Measurements from ENCODE around the gene AFG1L.
"Not testable (repeated sequence)": the region's sequence is repeated elsewhere in the genome, so short reads cannot be mapped to it uniquely, and the experiment has no call there.

Gene AFG1L

GRCh38 chr6:108363889-108364313 is 69.0 kb downstream of the AFG1L start:
- Histone ChIP-seq H3K4me1 (ENCODE audit: control insufficient read depth, insufficient read depth, low read length) (no peaks in the 10 kb centered on the region), H3K36me3 (ENCODE audit: control insufficient read depth, insufficient read depth, low read length) (no peaks in the 10 kb centered on the region), H3K27me3 (ENCODE audit: control insufficient read depth, insufficient read depth, low read length, poor library complexity, severe bottlenecking) (no peaks in the 10 kb centered on the region), H3K27ac (ENCODE audit: insufficient read depth, low read depth, low read length, poor library complexity, severe bottlenecking) (no peak overlapping the region), H3K4me3 (ENCODE audit: insufficient read depth, low read depth, low read length) (no peak overlapping the region), H3K9me3 (ENCODE audit: control insufficient read depth, low read length) (no peaks in the 10 kb centered on the region)
- 68 to 78% methylated on average over 6 of the region's 6 CpGs for WGBS, 2 experiments

- H3K9me3 ChIP-seq (ENCODE audit: control insufficient read depth, low read length): no peaks in the 10 kb centered on the region
- H3K4me1 ChIP-seq (ENCODE audit: control insufficient read depth, insufficient read depth, low read length): no peaks in the 10 kb centered on the region
- H3K27ac ChIP-seq (ENCODE audit: insufficient read depth, low read depth, low read length, poor library complexity, severe bottlenecking): no peak overlapping the region
- 85 to 87% methylated on average over 2 to 3 of the region's 3 CpGs for WGBS, 2 experiments
- H3K36me3 ChIP-seq (ENCODE audit: control insufficient read depth, insufficient read depth, low read length): no peaks in the 10 kb centered on the region
- no peak overlapping the region for H3K4me3 ChIP-seq (ENCODE audit: insufficient read depth, low read depth, low read length)
- no peaks in the 10 kb centered on the region for H3K27me3 ChIP-seq (ENCODE audit: control insufficient read depth, insufficient read depth, low read length, poor library complexity, severe bottlenecking)
Observed at GRCh38 chr6:108364470-108364869, 69.6 kb downstream of the AFG1L start.

GRCh38 chr6:108365478-108365877 is 70.6 kb downstream of the AFG1L start:
- Histone ChIP-seq H3K27me3 (ENCODE audit: control insufficient read depth, insufficient read depth, low read length, poor library complexity, severe bottlenecking) (no peaks in the 10 kb centered on the region), H3K4me3 (ENCODE audit: insufficient read depth, low read depth, low read length) (no peak overlapping the region), H3K36me3 (ENCODE audit: control insufficient read depth, insufficient read depth, low read length) (no peaks in the 10 kb centered on the region), H3K27ac (ENCODE audit: insufficient read depth, low read depth, low read length, poor library complexity, severe bottlenecking) (no peak overlapping the region), H3K9me3 (ENCODE audit: control insufficient read depth, low read length) (no peaks in the 10 kb centered on the region), H3K4me1 (ENCODE audit: control insufficient read depth, insufficient read depth, low read length) (no peaks in the 10 kb centered on the region)

DNA sequence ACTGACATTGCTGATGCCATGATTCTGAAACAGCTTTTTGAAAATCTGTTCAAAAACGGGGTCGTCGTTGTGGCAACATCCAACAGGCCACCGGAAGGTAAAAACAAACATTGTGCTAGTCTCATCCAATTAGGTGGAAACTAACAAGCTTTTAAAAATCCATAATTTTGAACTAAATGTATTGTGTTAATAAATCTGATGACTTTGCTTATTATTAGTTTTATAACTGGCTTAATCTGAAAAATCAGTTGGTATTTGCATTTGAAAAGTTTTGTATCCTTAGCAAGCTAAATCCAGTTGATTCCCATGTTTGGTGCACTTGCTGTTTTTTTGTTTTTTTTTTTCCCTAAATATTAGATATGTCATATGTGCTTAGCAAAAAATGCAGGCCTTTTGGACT is 71.4 kb downstream of the AFG1L start:
- H3K9me3 ChIP-seq (ENCODE audit: control insufficient read depth, low read length): no peaks in the 10 kb centered on the region
- WGBS, 2 experiments: 94 to 100% methylated on average over 4 of the region's 4 CpGs
- no peak overlapping the region for H3K4me3 ChIP-seq (ENCODE audit: insufficient read depth, low read depth, low read length)
- no peaks in the 10 kb centered on the region for H3K4me1 ChIP-seq (ENCODE audit: control insufficient read depth, insufficient read depth, low read length)
- H3K36me3 ChIP-seq (ENCODE audit: control insufficient read depth, insufficient read depth, low read length): no peaks in the 10 kb centered on the region
- H3K27me3 ChIP-seq (ENCODE audit: control insufficient read depth, insufficient read depth, low read length, poor library complexity, severe bottlenecking): no peaks in the 10 kb centered on the region
- no peak overlapping the region for H3K27ac ChIP-seq (ENCODE audit: insufficient read depth, low read depth, low read length, poor library complexity, severe bottlenecking)

GRCh38 chr6:108368431-108369030 is 73.7 kb downstream of the AFG1L start:
- H3K27ac ChIP-seq (ENCODE audit: insufficient read depth, low read depth, low read length, poor library complexity, severe bottlenecking): no peak overlapping the region
- no peaks in the 10 kb centered on the region for H3K9me3 ChIP-seq (ENCODE audit: control insufficient read depth, low read length)
- WGBS, 2 experiments: 71 to 85% methylated on average over 3 of the region's 3 CpGs
- H3K27me3 ChIP-seq (ENCODE audit: control insufficient read depth, insufficient read depth, low read length, poor library complexity, severe bottlenecking): no peaks in the 10 kb centered on the region
- H3K4me3 ChIP-seq (ENCODE audit: insufficient read depth, low read depth, low read length): no peak overlapping the region
- H3K36me3 ChIP-seq (ENCODE audit: control insufficient read depth, insufficient read depth, low read length): no peaks in the 10 kb centered on the region
- no peaks in the 10 kb centered on the region for H3K4me1 ChIP-seq (ENCODE audit: control insufficient read depth, insufficient read depth, low read length)

DNA sequence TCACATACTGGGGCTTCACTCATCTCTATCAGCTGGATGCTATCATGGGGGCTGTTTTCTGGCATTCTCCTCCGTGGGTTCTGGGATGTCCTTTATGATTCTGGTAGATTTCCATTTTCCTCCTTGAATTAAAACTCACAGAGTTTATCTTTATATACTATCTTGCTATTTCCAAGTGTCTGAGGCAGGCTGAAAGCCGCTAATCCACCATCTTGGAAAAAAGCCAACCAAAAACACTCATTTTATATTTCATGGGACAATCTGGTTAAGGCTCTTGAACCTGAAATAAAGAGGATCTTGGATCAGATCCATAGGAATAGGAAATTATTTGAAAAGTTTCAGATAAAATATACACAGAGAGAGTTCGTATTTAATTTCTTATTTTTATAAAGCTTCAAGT is 86.0 kb downstream of the AFG1L start:
- H3K36me3 ChIP-seq (ENCODE audit: control insufficient read depth, insufficient read depth, low read length): no peaks in the 10 kb centered on the region
- no peaks in the 10 kb centered on the region for H3K27me3 ChIP-seq (ENCODE audit: control insufficient read depth, insufficient read depth, low read length, poor library complexity, severe bottlenecking)
- 86 to 92% methylated on average over 2 of the region's 3 CpGs for WGBS, 2 experiments
- H3K4me1 ChIP-seq (ENCODE audit: control insufficient read depth, insufficient read depth, low read length): no peaks in the 10 kb centered on the region
- H3K9me3 ChIP-seq (ENCODE audit: control insufficient read depth, low read length): no peaks in the 10 kb centered on the region
- no peak overlapping the region for H3K27ac ChIP-seq (ENCODE audit: insufficient read depth, low read depth, low read length, poor library complexity, severe bottlenecking)
- H3K4me3 ChIP-seq (ENCODE audit: insufficient read depth, low read depth, low read length): no peak overlapping the region

GRCh38 chr6:108383981-108384380 is 89.1 kb downstream of the AFG1L start:
- H3K36me3 ChIP-seq (ENCODE audit: control insufficient read depth, insufficient read depth, low read length): no peaks in the 10 kb centered on the region
- H3K4me1 ChIP-seq (ENCODE audit: control insufficient read depth, insufficient read depth, low read length): no peaks in the 10 kb centered on the region
- H3K4me3 ChIP-seq (ENCODE audit: insufficient read depth, low read depth, low read length): no peak overlapping the region
- H3K27me3 ChIP-seq (ENCODE audit: control insufficient read depth, insufficient read depth, low read length, poor library complexity, severe bottlenecking): no peaks in the 10 kb centered on the region
- 85 to 86% methylated on average over 1 of the region's 1 CpG for WGBS, 2 experiments
- no peak overlapping the region for H3K27ac ChIP-seq (ENCODE audit: insufficient read depth, low read depth, low read length, poor library complexity, severe bottlenecking)
- no peaks in the 10 kb centered on the region for H3K9me3 ChIP-seq (ENCODE audit: control insufficient read depth, low read length)

DNA sequence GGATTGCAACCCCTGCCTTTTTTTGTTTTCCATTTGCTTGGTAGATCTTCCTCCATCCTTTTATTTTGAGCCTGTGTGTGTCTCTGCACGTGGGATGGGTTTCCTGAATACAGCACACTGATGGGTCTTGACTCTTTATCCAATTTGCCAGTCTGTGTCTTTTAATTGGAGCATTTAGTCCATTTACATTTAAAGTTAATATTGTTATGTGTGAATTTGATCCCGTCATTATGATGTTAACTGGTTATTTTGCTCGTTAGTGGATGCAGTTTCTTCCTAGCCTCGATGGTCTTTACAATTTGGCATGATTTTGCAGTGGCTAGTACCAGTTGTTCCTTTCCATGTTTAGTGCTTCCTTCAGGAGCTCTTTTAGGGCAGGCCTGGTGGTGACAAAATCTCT is 94.3 kb downstream of the AFG1L start:
- not testable (repeated sequence) for H3K36me3 ChIP-seq (ENCODE audit: control insufficient read depth, insufficient read depth, low read length); H3K4me3 ChIP-seq (ENCODE audit: insufficient read depth, low read depth, low read length); H3K4me1 ChIP-seq (ENCODE audit: control insufficient read depth, insufficient read depth, low read length); H3K9me3 ChIP-seq (ENCODE audit: control insufficient read depth, low read length); H3K27me3 ChIP-seq (ENCODE audit: control insufficient read depth, insufficient read depth, low read length, poor library complexity, severe bottlenecking); H3K27ac ChIP-seq (ENCODE audit: insufficient read depth, low read depth, low read length, poor library complexity, severe bottlenecking)
- 87 to 89% methylated on average over 3 of the region's 4 CpGs for WGBS, 2 experiments

GRCh38 chr6:108395297-108395696 is 100.4 kb downstream of the AFG1L start:
- Histone ChIP-seq H3K4me3 (ENCODE audit: insufficient read depth, low read depth, low read length) (no peak overlapping the region), H3K9me3 (ENCODE audit: control insufficient read depth, low read length) (no peaks in the 10 kb centered on the region), H3K4me1 (ENCODE audit: control insufficient read depth, insufficient read depth, low read length) (no peaks in the 10 kb centered on the region), H3K27me3 (ENCODE audit: control insufficient read depth, insufficient read depth, low read length, poor library complexity, severe bottlenecking) (no peaks in the 10 kb centered on the region), H3K27ac (ENCODE audit: insufficient read depth, low read depth, low read length, poor library complexity, severe bottlenecking) (no peak overlapping the region), H3K36me3 (ENCODE audit: control insufficient read depth, insufficient read depth, low read length) (no peaks in the 10 kb centered on the region)
- 84 to 100% methylated on average over 1 to 2 of the region's 2 CpGs for WGBS, 2 experiments

DNA sequence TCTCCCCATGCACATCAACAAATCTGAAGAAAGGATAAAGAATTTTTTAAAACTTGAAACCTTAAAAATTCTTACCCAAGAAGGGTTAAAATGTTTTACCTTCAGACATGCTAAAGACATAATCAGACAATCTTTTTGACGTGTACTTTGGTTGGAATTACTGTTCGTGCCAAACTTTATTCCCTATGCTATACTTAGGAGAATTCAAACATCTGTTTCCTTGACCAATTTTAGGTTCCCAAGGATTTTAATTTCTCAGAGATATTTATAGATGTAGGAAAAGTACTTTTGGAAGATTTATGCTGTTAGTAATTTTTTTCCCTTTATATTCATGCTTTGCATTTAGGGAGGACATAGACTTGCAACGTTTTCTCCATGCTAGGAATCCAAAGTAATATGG is 108.4 kb downstream of the AFG1L start:
- Histone ChIP-seq H3K4me1 (ENCODE audit: control insufficient read depth, insufficient read depth, low read length) (no peaks in the 10 kb centered on the region), H3K36me3 (ENCODE audit: control insufficient read depth, insufficient read depth, low read length) (no peaks in the 10 kb centered on the region), H3K9me3 (ENCODE audit: control insufficient read depth, low read length) (no peaks in the 10 kb centered on the region), H3K4me3 (ENCODE audit: insufficient read depth, low read depth, low read length) (no peak overlapping the region), H3K27me3 (ENCODE audit: control insufficient read depth, insufficient read depth, low read length, poor library complexity, severe bottlenecking) (no peaks in the 10 kb centered on the region), H3K27ac (ENCODE audit: insufficient read depth, low read depth, low read length, poor library complexity, severe bottlenecking) (no peak overlapping the region)
- WGBS, 2 experiments: 90 to 100% methylated on average over 2 of the region's 3 CpGs

GRCh38 chr6:108406943-108407342 is 112.1 kb downstream of the AFG1L start:
- 89 to 92% methylated on average over 2 of the region's 2 CpGs for WGBS, 2 experiments
- H3K36me3 ChIP-seq (ENCODE audit: control insufficient read depth, insufficient read depth, low read length): no peaks in the 10 kb centered on the region
- no peak overlapping the region for H3K4me3 ChIP-seq (ENCODE audit: insufficient read depth, low read depth, low read length)
- H3K27me3 ChIP-seq (ENCODE audit: control insufficient read depth, insufficient read depth, low read length, poor library complexity, severe bottlenecking): no peaks in the 10 kb centered on the region
- H3K4me1 ChIP-seq (ENCODE audit: control insufficient read depth, insufficient read depth, low read length): no peaks in the 10 kb centered on the region
- H3K27ac ChIP-seq (ENCODE audit: insufficient read depth, low read depth, low read length, poor library complexity, severe bottlenecking): no peak overlapping the region
- no peaks in the 10 kb centered on the region for H3K9me3 ChIP-seq (ENCODE audit: control insufficient read depth, low read length)
